Naive thymus-derived CD4-positive, alpha-beta T cell (primary cell): Measurements from ENCODE around the gene UBE2Q2. TPM values are rescaled to one million over a fixed set of nuclear protein-coding genes. Genes with fewer than 3 reads are reported as not detected.
A peak's percentile ranks its signal among the peaks of the same experiment; 100 is the strongest.
"Not testable (repeated sequence)": the region's sequence is repeated elsewhere in the genome, so short reads cannot be mapped to it uniquely, and the experiment has no call there.

Experiments
- ATAC-seq: fragments of 150-1000 bp; cut with Tn5 transposase; 2 replicates; pipeline ENCODE4 v1.10.0; 2021; ENCODE audit warnings: mild to moderate bottlenecking, moderate library complexity
- CTCF ChIA-PET: fragments of 350-600 bp; sonication (Branson Sonifier 250); formaldehyde crosslinking; loops from one replicate; lab custom pipeline; 2021; ENCODE audit warnings: antibody characterized with exemption; lab: Charles Lee
- POLR2A ChIA-PET: fragments of 350-600 bp; sonication (Branson Sonifier 250); formaldehyde crosslinking; loops from one replicate; lab custom pipeline; 2021; ENCODE audit warnings: antibody characterized with exemption, inconsistent platforms; lab: Charles Lee
- DNase-seq, 9 donors: peaks; one replicate each; pipeline versions ENCODE4 v3.0.0 to v3.0.0-alpha.2; 2020 to 2022; ENCODE audit warnings: mixed read lengths in 1 of 9
- H3K27ac ChIP-seq: one replicate; pipeline ENCODE4 v1.7.0; 2013; ENCODE audit warnings: mild to moderate bottlenecking, low read depth, low read length, moderate library complexity
- H3K27me3 ChIP-seq, 2 donors: one replicate each; pipeline ENCODE4 v1.7.0; 2013; ENCODE audit warnings: low read length in 2 of 2, mild to moderate bottlenecking in 2 of 2, moderate library complexity in 2 of 2; ENCODE audit not compliant: control insufficient read depth in 2 of 2, insufficient read depth in 2 of 2
- H3K36me3 ChIP-seq, 3 experiments: 1 replicate in 2 of 3; 2 replicates in 1 of 3; pipeline ENCODE4 v1.7.0; 2013; ENCODE audit warnings: low read length in 3 of 3, mild to moderate bottlenecking in 3 of 3, moderate library complexity in 1 of 3; ENCODE audit not compliant: insufficient read depth in 3 of 3, control insufficient read depth in 2 of 3
- H3K4me1 ChIP-seq, 2 donors: one replicate each; pipeline ENCODE4 v1.7.0; 2013; ENCODE audit warnings: low read length in 2 of 2, mild to moderate bottlenecking in 2 of 2, moderate library complexity in 1 of 2; ENCODE audit not compliant: control insufficient read depth in 2 of 2, insufficient read depth in 2 of 2
- H3K4me3 ChIP-seq: 2 replicates; pipeline ENCODE4 v1.7.0; 2013; ENCODE audit warnings: mild to moderate bottlenecking, low read length
- H3K9me3 ChIP-seq, 3 experiments: 1 replicate in 2 of 3; 2 replicates in 1 of 3; pipeline ENCODE4 v1.7.0; 2013; ENCODE audit warnings: low read length in 3 of 3; ENCODE audit not compliant: control insufficient read depth in 2 of 3
- H3K27ac Mint-ChIP-seq, 9 donors: one replicate each; pipeline ENCODE4 v1.8.0; 2020 to 2022; ENCODE audit warnings: mixed read lengths in 9 of 9, mild to moderate bottlenecking in 8 of 9, moderate library complexity in 5 of 9, inconsistent platforms in 2 of 9
- H3K27me3 Mint-ChIP-seq, 5 donors: one replicate each; pipeline ENCODE4 v1.8.0; 2021 to 2022; ENCODE audit warnings: mixed read lengths in 5 of 5, mild to moderate bottlenecking in 1 of 5
- H3K36me3 Mint-ChIP-seq, 5 donors: one replicate each; pipeline ENCODE4 v1.8.0; 2020 to 2022; ENCODE audit warnings: mixed read lengths in 5 of 5, mild to moderate bottlenecking in 3 of 5, inconsistent platforms in 1 of 5
- H3K4me1 Mint-ChIP-seq, 7 donors: one replicate each; pipeline ENCODE4 v1.8.0; 2020 to 2022; ENCODE audit warnings: mixed read lengths in 7 of 7, mild to moderate bottlenecking in 3 of 7, inconsistent platforms in 1 of 7
- H3K4me3 Mint-ChIP-seq, 10 donors: one replicate each; pipeline ENCODE4 v1.8.0; 2020 to 2022; ENCODE audit warnings: mild to moderate bottlenecking in 10 of 10, mixed read lengths in 10 of 10, moderate library complexity in 6 of 10, inconsistent platforms in 2 of 10
- H3K9me3 Mint-ChIP-seq, 11 donors: one replicate each; pipeline ENCODE4 v1.8.0; 2020 to 2022; ENCODE audit warnings: mixed read lengths in 11 of 11, mild to moderate bottlenecking in 4 of 11, inconsistent platforms in 1 of 11, moderate library complexity in 1 of 11
- intact Hi-C, 2 donors: fragments of 100-400 bp; cut with micrococcal nuclease; formaldehyde crosslinking; loops; one replicate each; pipeline ENCODE4 v1.15.1; 2023
- polyA plus RNA-seq, 2 donors: library from polyadenylated mRNA; unstranded; fragments of 300-500 nt; fragmentation: Illumina TruSeq; gene quantifications; one replicate each; pipeline ENCODE4 v1.2.3, GENCODE V29; 2021
- total RNA-seq, 6 experiments: library from RNA in 5 of 6; stranded (reverse) in 5 of 6; gene quantifications; 1 replicate in 5 of 6; 2 replicates in 1 of 6; pipeline ENCODE4 v1.2.3 and lab custom pipeline; 2021 to 2026

The UBE2Q2 gene
- total and polyA plus RNA-seq, 7 experiments from 2014 or later = 27.7 to 32.1 (median 28.8) TPM

DNA sequence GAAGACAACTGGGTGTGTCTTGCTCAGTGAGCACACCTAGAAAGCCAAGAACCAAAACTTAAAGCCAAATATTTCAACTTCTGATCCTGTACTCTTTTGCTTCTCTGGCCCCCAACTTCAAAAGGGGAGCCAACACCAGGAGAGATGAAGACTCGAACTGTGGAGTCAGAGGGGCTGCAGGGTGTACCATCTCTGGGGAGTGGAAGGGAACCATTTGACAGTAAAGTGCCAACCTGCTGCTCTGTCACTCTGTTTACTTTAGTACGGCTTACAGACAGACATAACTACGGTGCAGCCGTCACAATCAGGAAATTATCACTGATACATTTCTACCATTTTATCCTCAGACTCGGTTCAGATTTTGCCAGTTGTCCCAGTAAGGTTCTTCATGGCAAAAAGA lies 62.0 kb downstream of the UBE2Q2 start:
- H3K36me3 Mint-ChIP-seq = peaks cover 11 to 26% (median 19%) of the 10 kb centered on the region in 5 donors
- peak overlapping the region in 7 of 9 donors; percentile 58 to 88 (median 63) for H3K27ac Mint-ChIP-seq
- peaks cover 24 to 78% (median 59%) of the 10 kb centered on the region in 7 donors for H3K4me1 Mint-ChIP-seq
- Histone ChIP-seq H3K4me1 (peaks cover 0 to 12% of the 10 kb centered on the region in 2 donors), H3K27me3 (no peaks in the 10 kb centered on the region), H3K9me3 (no peaks in the 10 kb centered on the region), H3K36me3 (peaks cover 0 to 11% (median 0%) of the 10 kb centered on the region in 3 experiments), H3K27ac (no peak overlapping the region), H3K4me3 (no peak overlapping the region)
- H3K4me3 Mint-ChIP-seq = peak overlapping the region; percentile 79 to 99 (median 96)
- no peaks in the 10 kb centered on the region for H3K27me3 Mint-ChIP-seq
- POLR2A ChIA-PET = interaction anchor here (3.4 kb wide), 1 partner anchor 61 kb away, joined by 22 read pairs; the partner anchor contains the start of gene UBE2Q2
- intact Hi-C loops = loop anchor here (10.0 kb wide), 3 partner anchors 260 to 1030 kb away; partner anchors contain the start of genes IMP3 (in 1 of the 2), RCN2 (in 1 of the 2), SIN3A (in 1 of the 2) and SNX33 (in 1 of the 2)
- CTCF ChIA-PET = no interaction called here
- ATAC-seq (no peak), DNase-seq (no peak)
- H3K9me3 Mint-ChIP-seq = peaks cover 0 to 3% (median 0%) of the 10 kb centered on the region in 11 donors

DNA sequence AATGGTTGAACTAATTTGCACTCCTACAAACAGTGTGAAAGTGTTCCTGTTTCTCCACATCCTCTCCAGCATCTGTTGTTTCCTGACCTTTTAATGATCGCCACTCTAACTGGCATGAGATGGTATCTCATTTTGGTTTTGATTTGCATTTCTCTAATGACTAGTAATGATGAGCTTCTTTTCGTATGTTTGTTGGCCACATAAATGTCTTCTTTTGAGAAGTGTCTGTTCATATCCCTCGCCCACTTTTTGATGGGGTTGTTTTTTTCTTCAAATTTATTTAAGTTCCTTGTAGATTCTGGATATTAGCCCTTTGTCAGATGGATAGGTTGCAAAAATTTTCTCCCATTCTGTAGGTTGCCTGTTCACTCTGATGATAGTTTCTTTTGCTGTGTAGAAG lies 67.1 kb downstream of the UBE2Q2 start:
- H3K4me3 ChIP-seq, DNase-seq, POLR2A ChIA-PET, CTCF ChIA-PET, H3K4me3 Mint-ChIP-seq, H3K27ac ChIP-seq, intact Hi-C loops, H3K27me3 ChIP-seq, H3K27me3 Mint-ChIP-seq, H3K9me3 ChIP-seq, ATAC-seq, H3K4me1 ChIP-seq: not testable (repeated sequence)
- peaks cover 0 to 17% (median 2%) of the 10 kb centered on the region in 11 donors for H3K9me3 Mint-ChIP-seq
- peak overlapping the region in 1 of 9 donors; percentile 60 for H3K27ac Mint-ChIP-seq
- peaks cover 16 to 58% (median 53%) of the 10 kb centered on the region in 7 donors for H3K4me1 Mint-ChIP-seq
- H3K36me3 ChIP-seq = peaks cover 0 to 20% (median 0%) of the 10 kb centered on the region in 3 experiments
- peaks cover 38 to 58% (median 54%) of the 10 kb centered on the region in 5 donors for H3K36me3 Mint-ChIP-seq

DNA sequence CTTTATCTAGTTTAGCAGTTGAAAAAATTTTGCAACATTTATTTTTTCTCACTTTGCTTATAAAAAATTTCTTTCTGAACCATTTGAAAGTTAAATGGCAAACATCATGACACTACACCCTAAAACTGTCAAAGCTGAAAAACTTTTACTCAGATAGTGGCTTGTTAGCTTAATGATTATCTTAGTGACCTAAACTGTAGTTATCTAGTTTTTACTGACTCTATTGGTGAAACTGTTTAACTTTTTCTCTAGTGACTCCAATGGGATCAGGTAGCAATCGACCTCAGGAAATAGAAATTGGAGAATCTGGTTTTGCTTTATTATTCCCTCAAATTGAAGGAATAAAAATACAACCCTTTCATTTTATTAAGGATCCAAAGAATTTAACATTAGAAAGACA lies 73.7 kb downstream of the UBE2Q2 start:
- H3K27ac ChIP-seq = no peak overlapping the region
- no peak for DNase-seq
- ATAC-seq = no peak
- Mint-ChIP-seq H3K9me3 (peaks cover 0 to 3% (median 0%) of the 10 kb centered on the region in 11 donors), H3K4me1 (peaks cover 3 to 21% (median 11%) of the 10 kb centered on the region in 7 donors), H3K4me3 (no peak overlapping the region), H3K36me3 (peaks cover 18 to 52% (median 31%) of the 10 kb centered on the region in 5 donors), H3K27me3 (no peaks in the 10 kb centered on the region), H3K27ac (no peak overlapping the region)
- CTCF ChIA-PET = no interaction called here
- H3K36me3 ChIP-seq = peaks cover 0 to 36% (median 7%) of the 10 kb centered on the region in 3 experiments
- H3K27me3 ChIP-seq = no peaks in the 10 kb centered on the region
- no peaks in the 10 kb centered on the region for H3K4me1 ChIP-seq
- intact Hi-C loops = no loop called here
- POLR2A ChIA-PET = interaction anchor here (0.8 kb wide), 1 partner anchor 63 kb away, joined by 4 read pairs; no protein-coding TSS in a partner anchor
- no peak overlapping the region for H3K4me3 ChIP-seq
- H3K9me3 ChIP-seq = no peaks in the 10 kb centered on the region

DNA sequence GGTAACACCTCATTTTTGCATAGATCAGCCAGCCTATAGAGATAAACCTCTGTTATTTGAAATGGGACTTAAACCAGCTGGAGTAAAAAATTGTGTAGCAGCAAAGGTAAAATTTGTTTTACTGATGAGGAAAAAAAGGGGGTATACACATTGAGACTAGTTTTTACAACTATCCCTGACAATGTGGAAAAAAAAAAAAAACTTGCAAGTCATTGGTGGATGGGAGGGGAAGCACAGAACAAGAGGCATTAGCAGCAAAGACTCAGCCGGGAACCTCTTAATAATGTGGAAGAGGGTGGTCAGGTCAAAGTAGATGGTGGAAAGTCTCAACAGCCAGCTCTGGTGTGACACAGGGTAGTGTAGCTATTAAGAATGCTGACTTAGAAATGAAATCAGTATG lies 74.9 kb downstream of the UBE2Q2 start:
- no peak overlapping the region for H3K4me3 ChIP-seq
- intact Hi-C loops = no loop called here
- no peaks in the 10 kb centered on the region for H3K9me3 ChIP-seq
- POLR2A ChIA-PET = no interaction called here
- no peaks in the 10 kb centered on the region for H3K4me1 ChIP-seq
- CTCF ChIA-PET = interaction anchor here (0.6 to 0.9 kb wide), 2 partner anchors 180 to 1451 kb away, joined by 3 to 9 read pairs; no protein-coding TSS in a partner anchor
- H3K4me3 Mint-ChIP-seq = no peak overlapping the region
- DNase-seq (no peak), ATAC-seq (no peak)
- H3K36me3 Mint-ChIP-seq = peaks cover 7 to 49% (median 23%) of the 10 kb centered on the region in 5 donors
- H3K27me3 ChIP-seq = no peaks in the 10 kb centered on the region
- no peaks in the 10 kb centered on the region for H3K27me3 Mint-ChIP-seq
- peaks cover 3 to 20% (median 9%) of the 10 kb centered on the region in 7 donors for H3K4me1 Mint-ChIP-seq
- H3K27ac ChIP-seq = no peak overlapping the region
- no peaks in the 10 kb centered on the region for H3K9me3 Mint-ChIP-seq
- H3K36me3 ChIP-seq = peaks cover 0 to 41% (median 7%) of the 10 kb centered on the region in 3 experiments
- peak overlapping the region in 1 of 9 donors; percentile 71 for H3K27ac Mint-ChIP-seq

DNA sequence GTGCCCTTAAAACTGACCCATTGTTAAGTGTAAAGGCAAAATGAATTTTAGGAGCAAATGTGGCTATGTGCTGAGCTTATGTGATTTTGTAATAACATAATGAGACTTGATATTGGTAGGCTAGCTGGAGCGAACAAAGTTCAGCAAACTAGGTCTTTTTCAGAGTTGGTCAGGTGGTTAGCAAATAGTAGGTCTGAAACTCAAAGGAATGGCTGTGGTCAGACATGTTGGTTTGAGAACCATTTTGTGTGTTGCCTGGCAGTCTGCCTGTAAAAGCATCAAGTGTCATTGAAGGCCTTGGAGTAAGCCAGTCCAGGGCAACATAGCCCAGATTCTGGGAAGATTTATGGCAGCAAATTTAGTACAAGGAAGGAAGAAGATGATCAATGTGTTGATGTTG lies 76.8 kb downstream of the UBE2Q2 start:
- H3K27ac Mint-ChIP-seq = no peak overlapping the region
- Histone ChIP-seq H3K27ac (no peak overlapping the region), H3K27me3 (no peaks in the 10 kb centered on the region), H3K36me3 (peaks cover 0 to 29% (median 7%) of the 10 kb centered on the region in 3 experiments), H3K4me3 (no peak overlapping the region), H3K4me1 (no peaks in the 10 kb centered on the region), H3K9me3 (no peaks in the 10 kb centered on the region)
- DNase-seq = no peak
- POLR2A ChIA-PET = interaction anchor here (1.3 kb wide), 1 partner anchor 16 kb away, joined by 3 read pairs; no protein-coding TSS in a partner anchor
- H3K9me3 Mint-ChIP-seq = no peaks in the 10 kb centered on the region
- no peak for ATAC-seq
- peaks cover 0 to 45% (median 19%) of the 10 kb centered on the region in 5 donors for H3K36me3 Mint-ChIP-seq
- CTCF ChIA-PET = interaction anchor here (0.6 kb wide), 1 partner anchor 1773 kb away, joined by 3 read pairs; no protein-coding TSS in a partner anchor
- H3K4me3 Mint-ChIP-seq = no peak overlapping the region
- no peaks in the 10 kb centered on the region for H3K27me3 Mint-ChIP-seq
- intact Hi-C loops = loop anchor here (2.0 to 10.0 kb wide), 4 partner anchors 108 to 191 kb away; no protein-coding TSS in a partner anchor
- peaks cover 12 to 26% (median 21%) of the 10 kb centered on the region in 7 donors for H3K4me1 Mint-ChIP-seq

DNA sequence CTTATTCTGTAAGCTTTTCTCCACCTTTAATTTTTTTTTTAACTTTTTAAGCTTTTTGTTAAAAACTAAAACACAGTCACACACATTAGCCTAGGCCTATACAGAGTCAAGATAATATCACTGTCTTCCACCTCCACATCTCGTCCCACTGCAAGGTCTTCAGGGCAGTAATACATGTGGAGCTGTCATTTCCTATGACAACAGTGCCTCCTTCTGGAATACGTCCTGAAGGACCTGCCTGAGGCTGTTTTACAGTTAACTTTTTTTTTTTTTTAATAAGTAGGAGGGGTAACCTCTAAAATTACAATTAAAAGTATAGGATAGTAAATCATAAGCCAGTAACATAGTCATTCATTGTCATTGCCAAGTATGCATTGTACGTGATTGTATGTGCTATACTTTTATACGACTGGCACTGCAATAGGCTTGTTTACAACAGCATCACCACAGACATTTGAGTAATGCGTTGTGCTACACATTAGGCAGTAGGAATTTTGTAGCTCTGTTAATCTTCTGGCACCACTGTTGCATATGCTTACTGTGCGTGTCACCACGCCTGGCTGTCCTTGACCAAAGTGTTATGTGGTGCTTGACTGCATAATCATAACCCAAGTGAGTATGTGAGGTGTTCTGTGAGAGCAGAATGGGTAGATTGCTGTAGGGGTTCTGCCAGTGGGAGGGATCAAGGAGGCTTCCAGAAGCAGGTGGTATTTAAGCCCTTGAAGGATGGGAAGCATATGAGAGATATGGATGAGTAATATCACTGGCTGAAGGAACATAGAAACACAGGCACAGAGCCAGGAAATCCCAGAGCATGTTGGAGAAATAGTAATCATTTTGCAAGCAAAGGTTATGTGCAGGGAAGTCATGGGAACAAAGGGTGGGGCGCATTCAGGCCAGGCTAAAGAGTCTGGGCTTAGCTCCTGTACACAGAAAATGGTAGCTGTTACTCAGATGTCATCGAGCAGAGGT lies 78.8 kb downstream of the UBE2Q2 start:
- no peaks in the 10 kb centered on the region for H3K9me3 ChIP-seq
- no peaks in the 10 kb centered on the region for H3K4me1 ChIP-seq
- ATAC-seq = peak; percentile 36
- Mint-ChIP-seq H3K4me3 (no peak overlapping the region), H3K4me1 (peaks cover 21 to 38% (median 27%) of the 10 kb centered on the region in 7 donors), H3K36me3 (peaks cover 9 to 58% (median 22%) of the 10 kb centered on the region in 5 donors), H3K27ac (peak overlapping the region in 4 of 9 donors; percentile 7 to 23 (median 12)), H3K27me3 (no peaks in the 10 kb centered on the region), H3K9me3 (no peaks in the 10 kb centered on the region)
- H3K27me3 ChIP-seq = no peaks in the 10 kb centered on the region
- ChIA-PET CTCF (interaction anchor here (0.5 to 1.3 kb wide), 11 partner anchors 17 to 193 kb away, joined by 3 to 8 read pairs (median 5); no protein-coding TSS in a partner anchor), POLR2A (no interaction called here)
- no peak overlapping the region for H3K4me3 ChIP-seq
- peak in 6 of 9 donors; percentile 7 to 49 (median 24) for DNase-seq
- H3K36me3 ChIP-seq = peaks cover 0 to 38% (median 7%) of the 10 kb centered on the region in 3 experiments
- no peak overlapping the region for H3K27ac ChIP-seq
- intact Hi-C loops = loop anchor here (2.0 to 10.0 kb wide), 4 partner anchors 110 to 193 kb away; no protein-coding TSS in a partner anchor
